ENCODE results near the gene ELN.

The ELN gene

DNA sequence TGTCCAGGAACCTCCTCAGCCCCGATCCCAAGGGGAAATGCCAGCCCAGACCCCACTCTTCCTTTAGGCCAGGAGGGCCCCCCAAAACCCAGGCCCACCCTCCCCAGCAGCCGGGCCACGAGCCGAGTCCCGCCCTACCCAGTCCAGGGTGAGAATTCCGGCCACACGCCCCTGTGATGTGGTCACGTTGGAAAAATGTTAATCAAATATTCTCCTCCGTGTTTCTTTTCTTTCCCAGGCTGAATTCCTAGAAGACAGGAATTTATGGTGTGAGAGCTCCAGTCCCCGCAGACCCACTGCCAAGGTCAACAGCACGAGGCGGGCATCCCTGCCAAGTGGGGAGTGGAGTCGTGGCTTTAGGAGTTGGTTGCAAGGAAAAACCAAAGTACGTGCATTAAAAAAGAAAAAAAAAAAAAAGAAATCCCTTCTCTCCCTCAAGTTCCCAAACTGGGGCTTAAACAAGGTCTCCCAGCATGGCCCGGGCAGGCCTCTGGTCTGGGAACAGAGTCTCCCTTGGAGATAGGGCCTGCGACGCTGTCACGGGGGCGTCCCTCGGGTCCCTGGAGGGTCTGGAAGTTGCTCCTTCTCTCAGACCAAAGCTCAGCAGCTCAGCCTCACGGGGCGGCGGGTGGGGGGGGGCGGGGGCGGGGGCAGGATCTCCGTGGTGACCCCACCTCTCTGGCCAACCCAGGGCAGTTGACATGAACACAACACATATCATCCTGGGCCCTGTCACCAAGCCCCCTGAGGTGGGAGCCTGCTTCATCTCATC, 28.1 kb upstream of the ELN start:
- no peak overlapping the region for H3K4me3 ChIP-seq (ENCODE audit: low read depth, low read length)
- DNase-seq (ENCODE audit: low read depth) = no peak
- TF ChIP-seq, protein P1, sequence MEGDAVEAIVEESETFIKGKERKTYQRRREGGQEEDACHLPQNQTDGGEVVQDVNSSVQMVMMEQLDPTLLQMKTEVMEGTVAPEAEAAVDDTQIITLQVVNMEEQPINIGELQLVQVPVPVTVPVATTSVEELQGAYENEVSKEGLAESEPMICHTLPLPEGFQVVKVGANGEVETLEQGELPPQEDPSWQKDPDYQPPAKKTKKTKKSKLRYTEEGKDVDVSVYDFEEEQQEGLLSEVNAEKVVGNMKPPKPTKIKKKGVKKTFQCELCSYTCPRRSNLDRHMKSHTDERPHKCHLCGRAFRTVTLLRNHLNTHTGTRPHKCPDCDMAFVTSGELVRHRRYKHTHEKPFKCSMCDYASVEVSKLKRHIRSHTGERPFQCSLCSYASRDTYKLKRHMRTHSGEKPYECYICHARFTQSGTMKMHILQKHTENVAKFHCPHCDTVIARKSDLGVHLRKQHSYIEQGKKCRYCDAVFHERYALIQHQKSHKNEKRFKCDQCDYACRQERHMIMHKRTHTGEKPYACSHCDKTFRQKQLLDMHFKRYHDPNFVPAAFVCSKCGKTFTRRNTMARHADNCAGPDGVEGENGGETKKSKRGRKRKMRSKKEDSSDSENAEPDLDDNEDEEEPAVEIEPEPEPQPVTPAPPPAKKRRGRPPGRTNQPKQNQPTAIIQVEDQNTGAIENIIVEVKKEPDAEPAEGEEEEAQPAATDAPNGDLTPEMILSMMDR (IDR thresholded peaks at IDR 0.05; ENCODE audit: low read depth, low read length, missing control alignments) = no peak

DNA sequence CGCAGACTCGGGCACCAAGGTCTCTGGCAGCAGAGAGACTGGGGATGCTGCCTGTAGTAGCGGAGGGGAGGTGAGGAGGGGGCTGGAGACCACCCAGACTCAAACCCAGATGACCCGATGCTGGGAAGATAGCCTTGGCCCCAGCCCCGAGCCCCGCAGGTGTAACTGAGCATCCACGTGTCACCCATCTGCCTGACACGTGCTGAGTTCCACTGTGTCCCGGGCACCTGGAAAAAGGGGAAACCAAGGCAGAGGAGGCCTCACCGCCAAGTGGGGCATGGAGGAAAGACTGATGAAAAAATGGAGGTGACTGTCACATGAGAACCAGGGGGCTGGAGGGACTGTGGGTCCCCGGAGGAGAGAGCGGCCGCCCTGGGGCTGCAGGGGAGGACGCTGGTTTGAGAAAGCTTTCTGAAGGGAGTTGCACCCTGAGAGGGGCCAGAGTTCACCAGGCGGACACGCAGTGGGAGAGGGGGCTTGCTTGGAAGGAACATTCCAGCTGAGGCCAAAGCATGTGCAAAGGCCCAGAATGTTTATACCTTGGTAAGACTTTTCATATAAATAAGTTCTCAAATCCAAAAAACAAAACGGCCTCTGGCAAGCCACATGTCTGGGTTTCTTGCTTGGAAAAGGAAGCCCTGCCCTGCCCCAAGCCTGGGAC, 27.4 kb upstream of the ELN start:
- DNase-seq (ENCODE audit: low read depth) = no peak
- TF ChIP-seq, protein P1 (IDR thresholded peaks at IDR 0.05; ENCODE audit: low read depth, low read length, missing control alignments) = no peak
- H3K4me3 ChIP-seq (ENCODE audit: low read depth, low read length) = no peak overlapping the region

DNA sequence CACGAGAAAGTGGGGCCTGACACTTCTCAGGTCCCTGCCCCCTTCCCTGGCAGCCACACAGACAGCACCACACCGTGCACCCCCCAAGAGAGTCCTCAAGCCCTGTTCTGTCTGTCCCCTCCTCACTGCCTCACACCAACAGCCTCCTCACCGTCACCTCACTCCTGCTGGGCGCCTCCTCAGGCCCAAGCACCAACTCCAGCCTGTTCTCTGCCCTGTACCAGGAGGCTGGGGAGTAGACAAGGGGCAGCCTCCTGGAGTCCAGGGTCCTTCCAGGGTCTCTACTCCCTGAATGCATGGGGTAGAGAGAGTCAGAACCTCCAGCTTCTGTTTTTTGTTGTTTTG, 26.9 kb upstream of the ELN start:
- no peak for DNase-seq (ENCODE audit: low read depth)
- TF ChIP-seq, protein P1 (IDR thresholded peaks at IDR 0.05; ENCODE audit: low read depth, low read length, missing control alignments) = no peak
- no peak overlapping the region for H3K4me3 ChIP-seq (ENCODE audit: low read depth, low read length)

DNA sequence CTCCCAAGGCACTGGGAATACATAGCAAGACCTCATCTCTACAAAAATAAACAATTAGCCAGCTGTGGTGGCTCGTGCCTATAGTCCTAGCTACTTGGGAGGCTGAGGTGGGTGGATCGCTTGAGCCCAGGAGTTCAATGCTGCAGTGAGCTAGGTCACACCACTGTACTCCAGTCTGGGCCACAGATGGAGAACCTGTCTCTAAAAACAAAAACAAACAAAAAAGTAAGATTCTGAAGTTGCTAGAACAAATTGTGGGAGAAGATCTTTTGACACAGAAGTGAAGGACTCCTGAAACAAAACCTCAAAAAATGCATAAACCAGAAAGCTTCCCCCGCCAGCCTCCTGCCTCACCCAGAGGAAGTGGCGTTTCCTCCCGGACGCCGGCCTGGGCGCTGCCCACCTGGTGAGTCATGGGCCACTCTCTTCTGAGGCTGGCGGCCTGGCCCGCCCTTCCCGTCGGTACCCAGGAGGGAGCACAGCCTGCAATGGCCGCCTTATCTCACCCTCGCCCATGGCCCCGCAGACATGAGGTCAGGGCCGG, 25.4 kb upstream of the ELN start:
- no peak for DNase-seq (ENCODE audit: low read depth)
- TF ChIP-seq, protein P1 (IDR thresholded peaks at IDR 0.05; ENCODE audit: low read depth, low read length, missing control alignments) = no peak
- H3K4me3 ChIP-seq (ENCODE audit: low read depth, low read length) = no peak overlapping the region

DNA sequence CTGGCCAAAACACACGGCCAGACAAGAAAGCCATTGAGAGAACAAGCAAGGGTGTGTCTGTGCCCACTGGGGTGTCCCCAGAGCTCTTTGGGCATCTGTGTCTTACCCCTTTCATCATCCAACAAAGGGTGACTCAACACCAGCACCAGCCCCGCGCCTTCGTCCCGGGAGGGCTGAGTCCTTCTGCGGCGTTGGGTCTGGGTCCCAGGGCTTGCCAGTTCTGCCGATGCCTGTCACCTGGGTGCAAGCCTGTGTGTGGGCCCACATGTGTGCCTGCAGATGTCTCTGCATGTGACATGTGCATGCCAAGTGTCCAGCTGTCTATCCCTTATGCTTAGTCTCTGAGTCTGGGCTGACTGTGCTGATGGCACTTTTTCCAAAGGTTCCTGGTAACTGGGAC, 24.4 kb upstream of the ELN start:
- H3K4me3 ChIP-seq (ENCODE audit: low read depth, low read length) = no peak overlapping the region
- no peak for DNase-seq (ENCODE audit: low read depth)
- TF ChIP-seq, protein P1 (IDR thresholded peaks at IDR 0.05; ENCODE audit: low read depth, low read length, missing control alignments) = no peak

DNA sequence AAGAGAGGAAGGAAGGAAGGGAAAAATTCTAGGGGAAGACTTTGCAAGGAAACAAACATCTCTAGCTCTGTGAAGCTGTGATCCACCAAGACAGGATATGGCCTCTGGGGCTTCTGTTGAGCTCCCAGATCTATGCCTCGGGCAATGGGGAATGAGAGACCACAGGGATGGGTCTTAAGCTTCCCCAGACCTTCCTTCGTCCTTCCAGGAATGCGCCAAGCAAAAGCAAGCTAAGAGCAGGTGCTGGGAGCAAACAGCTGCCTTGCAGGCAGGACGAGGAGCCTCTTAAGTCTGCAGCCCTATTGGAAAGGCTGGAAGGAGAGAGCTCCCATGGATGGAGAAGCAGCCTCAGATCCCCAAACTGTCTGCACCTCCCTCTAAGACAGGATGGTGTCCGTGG, 21.9 kb upstream of the ELN start:
- TF ChIP-seq, protein P1 (IDR thresholded peaks at IDR 0.05; ENCODE audit: low read depth, low read length, missing control alignments) = no peak

More for the DNA sequence above, 21.9 kb upstream of the ELN start:
- no peak for DNase-seq (ENCODE audit: low read depth)
- no peak overlapping the region for H3K4me3 ChIP-seq (ENCODE audit: low read depth, low read length)
